ENCODE measurements around the gene TSEN15.

TSEN15 gene

DNA sequence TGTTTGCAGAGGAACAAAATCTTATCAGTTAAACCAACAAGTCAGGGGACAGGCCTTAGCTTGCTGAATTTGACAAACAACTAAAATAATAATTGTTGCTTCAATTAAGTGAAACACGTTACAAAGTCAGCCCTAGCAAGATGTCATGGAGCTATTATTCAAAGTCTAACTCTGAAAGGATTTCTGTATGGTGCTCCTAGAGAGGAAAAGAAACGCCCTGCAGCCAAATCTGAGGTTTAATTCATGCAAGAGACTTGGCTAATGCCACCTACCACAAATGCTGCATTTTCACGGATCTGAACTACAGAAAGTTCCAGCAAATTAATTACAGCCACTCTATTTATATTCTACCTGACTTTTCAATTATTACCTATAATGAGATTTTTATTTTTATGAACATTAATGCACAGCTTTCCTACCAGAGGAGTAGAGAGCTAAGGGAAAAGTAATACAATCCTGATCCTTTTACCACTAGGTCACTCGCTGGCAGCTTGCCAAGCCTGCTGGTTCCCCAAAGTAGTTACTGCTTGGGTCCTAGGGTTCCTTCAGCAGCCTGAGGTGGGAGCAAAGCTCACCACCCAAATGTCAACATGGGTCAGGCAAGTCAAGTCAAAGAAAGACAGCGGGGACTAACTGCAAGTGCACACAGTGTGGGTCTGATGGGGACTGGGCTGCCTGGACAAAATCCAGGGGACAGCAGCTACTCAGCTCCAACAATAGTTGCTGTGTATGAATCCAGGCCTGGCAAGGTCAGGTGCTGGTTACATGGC lies 22.5 kb upstream of the TSEN15 start:
- DNase-seq (ENCODE audit: insufficient read length, low spot score) (no peak), FAIRE-seq (no peak)
- no peak for TF ChIP-seq POLR2A (IDR thresholded peaks at IDR 0.05; ENCODE audit: low read depth, low read length)
- no peak for TF ChIP-seq POU2F2 (IDR thresholded peaks at IDR 0.05; ENCODE audit: low read depth, low read length)
- no peak for TF ChIP-seq SPI1 (IDR thresholded peaks at IDR 0.05; ENCODE audit: low read depth, low read length)
- no peak for TF ChIP-seq PAX5 (IDR thresholded peaks at IDR 0.05; ENCODE audit: insufficient read depth, low read length, severe bottlenecking)
- TF ChIP-seq POLR2AphosphoS5 (IDR thresholded peaks at IDR 0.05; ENCODE audit: low read depth, low read length): no peak
- no peak for TF ChIP-seq TAF1 (IDR thresholded peaks at IDR 0.05; ENCODE audit: low read depth, low read length)

DNA sequence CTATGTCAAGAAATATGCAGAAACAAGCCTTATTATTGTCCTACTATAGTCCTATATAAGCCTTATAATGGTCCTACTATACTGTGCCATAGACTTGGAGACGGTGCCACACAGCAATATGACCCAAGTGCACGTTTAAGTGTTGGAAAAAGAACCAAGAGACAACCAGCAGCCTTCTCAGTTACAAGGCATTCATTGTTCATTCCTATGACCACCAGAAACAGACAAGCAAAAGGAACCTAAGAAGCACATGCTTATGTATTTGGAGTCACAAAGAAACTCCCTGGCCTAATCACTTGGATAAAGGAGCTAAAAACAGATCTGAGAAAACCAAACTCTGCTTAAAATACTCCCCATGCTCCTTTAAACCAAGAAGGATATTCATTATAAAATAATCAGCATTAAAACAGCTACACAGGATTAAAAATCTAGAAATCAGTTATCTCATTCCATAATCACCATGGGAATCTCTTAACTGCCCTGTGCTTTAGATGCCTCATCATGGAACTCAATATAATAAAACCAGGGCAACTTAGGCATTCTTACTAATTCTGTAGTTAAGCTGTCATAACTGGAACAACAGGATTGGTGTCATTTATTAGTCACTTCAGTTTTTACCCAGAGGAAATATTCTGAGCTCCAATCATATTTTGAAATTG lies 21.0 kb upstream of the TSEN15 start:
- no peak for FAIRE-seq
- DNase-seq (ENCODE audit: insufficient read length, low spot score): no peak
- no peak for TF ChIP-seq SPI1 (IDR thresholded peaks at IDR 0.05; ENCODE audit: low read depth, low read length)

DNA sequence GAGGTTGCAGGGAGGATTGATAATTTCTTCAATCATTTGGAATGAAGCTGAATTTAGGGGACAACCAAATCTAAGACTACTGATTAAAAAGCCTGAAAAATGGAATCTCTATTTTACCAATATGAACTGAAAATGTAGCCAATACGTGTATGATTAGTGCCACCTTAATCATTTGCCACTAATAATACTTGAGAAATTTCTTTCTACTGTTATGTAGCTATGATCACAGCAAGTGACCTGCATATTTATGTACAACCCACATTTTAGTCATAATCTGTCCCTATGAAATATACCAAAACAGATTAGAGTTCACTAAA lies 20.5 kb upstream of the TSEN15 start:
- no peak for TF ChIP-seq PAX5 (IDR thresholded peaks at IDR 0.05; ENCODE audit: insufficient read depth, low read length, severe bottlenecking)
- TF ChIP-seq SPI1 (IDR thresholded peaks at IDR 0.05; ENCODE audit: low read depth, low read length): no peak
- TF ChIP-seq POLR2A (IDR thresholded peaks at IDR 0.05; ENCODE audit: low read depth, low read length): no peak
- no peak for TF ChIP-seq POLR2AphosphoS5 (IDR thresholded peaks at IDR 0.05; ENCODE audit: low read depth, low read length)
- no peak for TF ChIP-seq TAF1 (IDR thresholded peaks at IDR 0.05; ENCODE audit: low read depth, low read length)
- no peak for TF ChIP-seq POU2F2 (IDR thresholded peaks at IDR 0.05; ENCODE audit: low read depth, low read length)
- no peak for FAIRE-seq
- no peak for DNase-seq (ENCODE audit: insufficient read length, low spot score)

DNA sequence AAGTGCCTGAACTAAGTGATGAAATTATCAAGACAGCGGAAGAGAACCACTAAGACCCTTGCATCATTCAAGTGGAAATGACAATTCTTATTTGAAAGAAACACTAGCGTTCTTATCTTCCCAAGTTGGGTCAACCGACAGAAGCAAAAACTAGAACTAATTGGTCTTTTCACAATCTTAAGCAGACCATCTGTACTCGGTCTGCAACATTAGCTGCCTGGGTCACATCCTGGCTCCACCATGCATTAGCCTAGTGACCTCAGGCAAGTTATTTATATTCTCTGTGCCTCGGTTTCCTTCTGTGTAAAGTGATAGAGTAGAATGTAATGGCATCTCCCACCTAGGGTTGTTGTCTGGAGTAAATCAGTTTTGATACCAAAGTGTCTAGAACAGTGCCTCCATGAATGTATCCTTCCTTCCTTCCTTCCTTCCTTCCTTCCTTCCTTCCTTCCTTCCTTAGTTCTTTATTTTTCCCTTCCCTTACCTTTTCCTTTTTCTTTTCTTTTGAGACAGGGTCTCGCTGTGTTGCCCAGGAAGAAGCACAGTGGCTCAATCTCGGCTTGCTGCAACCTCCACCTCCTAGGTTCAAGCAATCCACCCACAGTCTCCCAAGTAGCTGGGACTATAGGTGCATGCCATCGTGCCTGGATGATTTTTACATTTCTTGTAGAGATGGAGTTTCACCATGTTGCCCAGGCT lies 20.0 kb upstream of the TSEN15 start:
- TF ChIP-seq POLR2AphosphoS5 (IDR thresholded peaks at IDR 0.05; ENCODE audit: low read depth, low read length): no peak
- TF ChIP-seq PAX5 (IDR thresholded peaks at IDR 0.05; ENCODE audit: insufficient read depth, low read length, severe bottlenecking): no peak
- TF ChIP-seq POLR2A (IDR thresholded peaks at IDR 0.05; ENCODE audit: low read depth, low read length): no peak
- TF ChIP-seq SPI1 (IDR thresholded peaks at IDR 0.05; ENCODE audit: low read depth, low read length): no peak
- TF ChIP-seq TAF1 (IDR thresholded peaks at IDR 0.05; ENCODE audit: low read depth, low read length): no peak
- TF ChIP-seq POU2F2 (IDR thresholded peaks at IDR 0.05; ENCODE audit: low read depth, low read length): no peak
- FAIRE-seq (no peak), DNase-seq (ENCODE audit: insufficient read length, low spot score) (no peak)

DNA sequence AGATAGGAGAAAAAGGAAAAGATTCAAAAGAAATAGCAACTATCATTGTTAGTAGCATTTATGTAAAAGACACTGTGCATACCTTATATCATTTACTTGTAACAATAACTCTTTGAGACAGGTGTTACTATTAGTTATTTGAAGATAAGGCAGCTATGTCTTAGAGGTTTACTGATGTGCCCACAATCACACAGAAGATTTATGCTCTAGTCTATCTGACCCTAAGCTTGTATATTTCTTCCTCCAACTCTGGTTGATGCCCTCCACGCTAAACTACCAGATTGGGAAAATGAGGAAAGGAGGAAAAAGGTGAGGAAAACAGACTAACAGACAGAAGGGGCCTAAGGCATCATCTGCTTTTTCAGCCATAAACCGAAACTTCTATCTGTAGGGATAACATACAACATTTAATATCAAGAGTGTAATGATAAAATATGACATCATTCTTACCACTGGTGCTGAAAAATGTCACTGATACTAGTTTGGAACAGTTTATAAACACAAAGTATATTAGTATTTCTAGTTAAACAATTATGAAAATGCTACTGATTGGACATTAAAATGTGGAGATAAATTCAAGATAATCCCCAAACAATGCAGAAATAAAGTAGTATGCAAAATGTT lies 19.1 kb upstream of the TSEN15 start:
- FAIRE-seq (no peak), DNase-seq (ENCODE audit: insufficient read length, low spot score) (no peak)
- TF ChIP-seq POU2F2 (IDR thresholded peaks at IDR 0.05; ENCODE audit: low read depth, low read length): no peak
- TF ChIP-seq POLR2AphosphoS5 (IDR thresholded peaks at IDR 0.05; ENCODE audit: low read depth, low read length): no peak
- TF ChIP-seq PAX5 (IDR thresholded peaks at IDR 0.05; ENCODE audit: insufficient read depth, low read length, severe bottlenecking): no peak
- TF ChIP-seq TAF1 (IDR thresholded peaks at IDR 0.05; ENCODE audit: low read depth, low read length): no peak
- no peak for TF ChIP-seq SPI1 (IDR thresholded peaks at IDR 0.05; ENCODE audit: low read depth, low read length)
- no peak for TF ChIP-seq POLR2A (IDR thresholded peaks at IDR 0.05; ENCODE audit: low read depth, low read length)

DNA sequence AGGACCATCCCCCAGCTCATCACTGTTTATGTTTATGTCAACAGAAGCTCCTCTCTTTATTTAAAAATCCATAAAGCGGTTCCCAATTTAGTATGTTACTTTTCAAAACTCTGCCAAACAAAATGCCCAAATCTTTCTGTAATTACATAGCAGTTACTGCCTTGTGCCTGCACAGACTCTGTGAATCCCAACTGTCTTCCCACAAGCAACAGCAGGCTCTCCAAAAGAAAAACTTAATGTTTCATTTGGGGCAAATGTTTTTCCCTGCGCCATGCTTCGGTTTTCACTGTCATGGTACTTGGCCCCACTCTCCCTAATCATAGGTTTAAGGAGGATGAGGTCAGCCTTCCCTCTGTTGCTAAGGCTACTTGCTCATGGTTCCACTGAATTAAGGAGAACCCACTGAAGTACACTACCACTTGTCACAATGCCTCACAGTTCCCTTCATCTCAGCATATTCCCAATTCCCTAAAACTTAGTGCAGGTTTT lies 18.6 kb upstream of the TSEN15 start:
- DNase-seq (ENCODE audit: insufficient read length, low spot score): no peak
- FAIRE-seq: no peak
- TF ChIP-seq POU2F2 (IDR thresholded peaks at IDR 0.05; ENCODE audit: low read depth, low read length) (no peak), SPI1 (IDR thresholded peaks at IDR 0.05; ENCODE audit: low read depth, low read length) (no peak), POLR2A (IDR thresholded peaks at IDR 0.05; ENCODE audit: low read depth, low read length) (no peak), TAF1 (IDR thresholded peaks at IDR 0.05; ENCODE audit: low read depth, low read length) (no peak), POLR2AphosphoS5 (IDR thresholded peaks at IDR 0.05; ENCODE audit: low read depth, low read length) (no peak), PAX5 (IDR thresholded peaks at IDR 0.05; ENCODE audit: insufficient read depth, low read length, severe bottlenecking) (no peak)

DNA sequence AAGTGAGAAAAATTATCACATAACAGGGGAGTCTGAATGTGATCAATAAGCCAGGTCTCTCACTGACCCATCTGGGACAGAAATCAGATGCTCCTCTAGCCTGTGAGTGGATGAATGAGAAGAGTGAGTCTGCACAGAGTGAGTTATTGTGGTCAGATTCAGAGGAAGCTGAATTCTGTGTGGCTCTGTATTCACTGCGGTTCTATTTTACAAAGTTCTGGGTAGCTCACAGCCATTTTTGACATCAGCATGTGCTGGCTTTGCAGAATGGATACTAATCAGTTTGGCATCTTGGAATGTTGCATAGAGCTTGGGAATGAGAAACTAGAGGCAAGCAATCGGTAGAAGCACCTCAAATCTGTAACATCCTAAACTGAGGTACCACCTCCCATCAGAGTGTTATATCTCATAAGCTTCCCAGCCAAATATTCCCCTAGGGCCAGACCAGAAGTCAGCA lies 17.8 kb upstream of the TSEN15 start:
- no peak for FAIRE-seq
- DNase-seq (ENCODE audit: insufficient read length, low spot score): no peak
- TF ChIP-seq POLR2AphosphoS5 (IDR thresholded peaks at IDR 0.05; ENCODE audit: low read depth, low read length) (no peak), POLR2A (IDR thresholded peaks at IDR 0.05; ENCODE audit: low read depth, low read length) (no peak), SPI1 (IDR thresholded peaks at IDR 0.05; ENCODE audit: low read depth, low read length) (no peak), TAF1 (IDR thresholded peaks at IDR 0.05; ENCODE audit: low read depth, low read length) (no peak), PAX5 (IDR thresholded peaks at IDR 0.05; ENCODE audit: insufficient read depth, low read length, severe bottlenecking) (no peak), POU2F2 (IDR thresholded peaks at IDR 0.05; ENCODE audit: low read depth, low read length) (no peak)

DNA sequence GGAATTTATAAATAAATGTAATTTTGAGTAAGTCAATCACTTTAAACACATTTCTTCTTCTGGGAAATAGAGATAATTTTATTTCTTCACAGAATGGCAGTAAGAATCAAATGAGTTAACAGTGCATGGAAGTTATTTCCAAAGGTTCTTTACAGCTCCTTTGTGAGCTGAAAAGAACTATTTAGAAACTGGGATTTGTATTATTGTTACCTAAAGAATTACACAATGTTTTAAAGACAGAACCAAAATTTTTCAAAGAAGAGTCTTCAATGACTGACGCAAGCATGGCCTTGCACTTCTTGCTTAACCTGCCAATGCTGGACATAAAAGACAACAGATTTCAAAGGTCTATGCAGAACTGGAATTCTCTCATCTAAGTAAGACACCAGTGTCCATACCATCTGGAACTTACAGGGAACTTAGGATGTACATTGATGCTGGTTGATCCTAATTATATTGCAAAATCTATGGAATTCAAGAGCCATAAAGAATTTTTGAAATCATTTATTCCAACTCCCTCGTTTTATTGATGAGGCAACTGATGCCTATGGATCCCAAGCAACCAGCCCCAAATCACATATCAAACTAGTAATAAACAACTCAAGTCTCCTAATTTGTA lies 16.7 kb upstream of the TSEN15 start:
- FAIRE-seq: no peak
- no peak for DNase-seq (ENCODE audit: insufficient read length, low spot score)
- TF ChIP-seq TAF1 (IDR thresholded peaks at IDR 0.05; ENCODE audit: low read depth, low read length) (no peak), PAX5 (IDR thresholded peaks at IDR 0.05; ENCODE audit: insufficient read depth, low read length, severe bottlenecking) (no peak), SPI1 (IDR thresholded peaks at IDR 0.05; ENCODE audit: low read depth, low read length) (no peak), POLR2A (IDR thresholded peaks at IDR 0.05; ENCODE audit: low read depth, low read length) (no peak), POLR2AphosphoS5 (IDR thresholded peaks at IDR 0.05; ENCODE audit: low read depth, low read length) (no peak), POU2F2 (IDR thresholded peaks at IDR 0.05; ENCODE audit: low read depth, low read length) (no peak)
